Stimulated activated CD4-positive, alpha-beta T cell treated with anti-CD3 and anti-CD28 coated beads, Interleukin-4, amount 100 ng/mL, for 24 hours (primary cell): ENCODE measurements around the gene PKP3.
"Not testable (repeated sequence)": the region's sequence is repeated elsewhere in the genome, so short reads cannot be mapped to it uniquely, and the experiment has no call there.

Experiments
- DNase-seq: peaks from one replicate; pipeline ENCODE4 v3.0.0-alpha.2; 2020

Gene PKP3

GRCh38 chr11:396948-397548 is 3.0 kb downstream of the PKP3 start:
- peak; percentile 43 for DNase-seq

GRCh38 chr11:398826-399225 is 4.8 kb downstream of the PKP3 start:
- DNase-seq = no peak

DNA sequence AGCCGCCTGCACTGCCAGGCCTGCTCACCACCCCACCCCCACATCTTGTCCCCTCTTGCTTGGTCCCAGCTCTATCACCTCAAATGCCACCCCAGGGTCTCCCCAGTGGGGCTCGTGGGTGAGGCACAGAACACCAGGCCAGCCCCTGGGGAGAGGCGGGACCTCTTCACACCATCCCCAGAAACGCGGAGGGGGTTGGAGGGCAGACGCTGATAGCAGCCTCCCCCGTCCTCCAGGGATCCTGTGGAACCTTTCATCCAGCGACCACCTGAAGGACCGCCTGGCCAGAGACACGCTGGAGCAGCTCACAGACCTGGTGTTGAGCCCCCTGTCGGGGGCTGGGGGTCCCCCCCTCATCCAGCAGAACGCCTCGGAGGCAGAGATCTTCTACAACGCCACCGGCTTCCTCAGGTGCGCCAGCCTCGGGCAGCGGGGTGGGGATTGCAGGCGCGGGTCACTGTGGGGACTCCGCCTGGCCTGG is 5.8 kb downstream of the PKP3 start:
- DNase-seq = no peak

DNA sequence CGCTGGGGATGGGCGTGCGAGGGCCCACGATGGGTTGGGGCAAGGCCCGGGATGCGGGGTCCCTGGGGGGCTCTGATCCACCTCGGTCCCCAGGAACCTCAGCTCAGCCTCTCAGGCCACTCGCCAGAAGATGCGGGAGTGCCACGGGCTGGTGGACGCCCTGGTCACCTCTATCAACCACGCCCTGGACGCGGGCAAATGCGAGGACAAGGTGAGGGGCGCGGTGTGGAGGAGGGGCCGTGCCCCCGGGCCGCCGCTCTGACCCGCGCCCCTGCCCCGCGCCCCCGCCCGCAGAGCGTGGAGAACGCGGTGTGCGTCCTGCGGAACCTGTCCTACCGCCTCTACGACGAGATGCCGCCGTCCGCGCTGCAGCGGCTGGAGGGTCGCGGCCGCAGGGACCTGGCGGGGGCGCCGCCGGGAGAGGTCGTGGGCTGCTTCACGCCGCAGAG is 6.3 kb downstream of the PKP3 start:
- DNase-seq = no peak

GRCh38 chr11:401196-401595 is 7.2 kb downstream of the PKP3 start:
- DNase-seq = not testable (repeated sequence)

DNA sequence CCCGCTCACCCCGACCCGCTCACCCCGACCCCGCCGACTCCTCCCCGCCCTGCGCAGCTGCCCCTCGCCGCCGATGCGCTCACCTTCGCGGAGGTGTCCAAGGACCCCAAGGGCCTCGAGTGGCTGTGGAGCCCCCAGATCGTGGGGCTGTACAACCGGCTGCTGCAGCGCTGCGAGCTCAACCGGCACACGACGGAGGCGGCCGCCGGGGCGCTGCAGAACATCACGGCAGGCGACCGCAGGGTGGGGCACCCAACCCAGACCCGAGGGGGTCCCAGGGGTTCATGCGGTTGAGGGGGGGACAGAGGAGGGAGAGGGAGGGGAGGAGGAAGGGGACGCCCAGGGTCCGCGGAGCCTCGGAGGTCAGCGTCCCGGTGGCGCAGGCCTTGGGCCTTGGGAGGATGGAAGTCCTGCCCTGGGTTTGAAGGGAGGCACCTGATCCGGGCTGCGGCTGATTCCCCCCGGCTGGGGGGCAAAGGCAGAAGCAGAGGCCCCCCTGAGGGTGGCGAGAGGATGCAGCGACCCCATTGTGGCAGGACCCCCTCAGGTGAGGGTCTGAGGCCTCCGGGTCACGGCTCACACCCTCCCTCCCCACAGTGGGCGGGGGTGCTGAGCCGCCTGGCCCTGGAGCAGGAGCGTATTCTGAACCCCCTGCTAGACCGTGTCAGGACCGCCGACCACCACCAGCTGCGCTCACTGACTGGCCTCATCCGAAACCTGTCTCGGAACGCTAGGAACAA is 9.2 kb downstream of the PKP3 start:
- DNase-seq = no peak

DNA sequence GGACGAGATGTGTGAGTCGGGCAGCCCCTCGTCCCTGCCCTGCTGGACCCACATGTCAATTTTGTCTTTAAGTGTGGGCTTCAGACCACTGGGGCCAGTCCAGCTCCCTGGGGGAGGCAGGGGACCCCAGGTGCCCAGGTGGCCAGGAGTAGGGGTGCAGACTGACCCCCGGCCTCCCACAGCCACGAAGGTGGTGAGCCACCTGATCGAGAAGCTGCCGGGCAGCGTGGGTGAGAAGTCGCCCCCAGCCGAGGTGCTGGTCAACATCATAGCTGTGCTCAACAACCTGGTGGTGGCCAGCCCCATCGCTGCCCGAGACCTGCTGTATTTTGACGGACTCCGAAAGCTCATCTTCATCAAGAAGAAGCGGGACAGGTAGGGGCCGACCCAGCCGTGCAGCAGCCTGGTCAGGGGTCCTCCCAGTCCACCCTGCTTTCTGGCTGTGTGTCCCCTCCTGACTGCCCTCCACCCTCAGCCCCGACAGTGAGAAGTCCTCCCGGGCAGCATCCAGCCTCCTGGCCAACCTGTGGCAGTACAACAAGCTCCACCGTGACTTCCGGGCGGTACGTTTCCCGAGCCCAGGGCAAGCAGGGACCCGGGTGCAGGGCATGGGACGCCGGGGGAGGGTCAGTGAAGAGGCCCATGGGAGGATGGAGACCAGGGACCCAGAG is 9.9 kb downstream of the PKP3 start:
- no peak for DNase-seq

GRCh38 chr11:404551-405264 is 10.7 kb downstream of the PKP3 start:
- no peak for DNase-seq

- no peak for DNase-seq
Measured at GRCh38 chr11:405323-405953, 11.4 kb downstream of the PKP3 start.

GRCh38 chr11:405954-406795 is 12.2 kb downstream of the PKP3 start:
- DNase-seq = no peak

DNA sequence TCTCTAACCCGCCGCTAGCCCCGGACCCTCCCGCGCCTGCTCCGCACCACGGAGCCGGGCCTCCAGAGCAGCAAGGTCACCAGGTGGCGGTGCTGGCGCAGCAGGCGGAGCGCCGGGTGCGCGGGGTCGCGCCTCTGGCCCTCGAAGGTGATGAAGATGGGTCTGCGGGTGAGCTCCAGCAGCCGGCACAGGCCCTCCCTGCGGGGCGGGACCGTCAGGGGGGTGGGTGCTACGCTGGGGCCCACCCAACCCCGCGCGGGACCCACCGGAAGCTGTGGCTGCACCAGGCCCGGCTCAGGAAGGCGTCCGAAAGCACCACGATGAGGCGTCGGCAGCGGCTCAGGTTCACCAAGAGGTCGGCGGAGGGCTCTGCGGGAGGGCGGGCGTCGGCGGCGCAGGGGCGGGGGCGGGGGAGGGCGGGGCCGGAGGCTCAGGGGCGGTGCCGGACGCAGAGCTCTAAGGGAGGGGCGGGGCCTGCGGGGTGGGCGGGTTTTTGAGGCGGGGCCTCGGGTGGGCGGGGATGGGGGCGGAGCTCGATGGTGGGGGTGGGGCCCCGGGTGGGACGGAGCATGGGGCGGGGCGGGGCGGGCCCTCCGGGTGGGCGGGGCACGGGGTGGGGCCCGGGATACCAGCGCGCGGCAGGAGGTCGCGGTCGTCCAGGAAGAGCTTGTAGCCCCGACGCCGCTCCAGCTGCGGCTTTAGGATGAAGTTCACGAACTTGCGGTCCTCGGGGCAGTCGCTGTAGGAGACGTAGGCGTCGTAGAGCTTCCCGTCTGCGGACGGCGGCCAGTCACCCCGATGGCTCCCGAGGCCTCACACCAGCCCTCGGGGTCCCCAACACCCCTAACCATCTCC is 13.0 kb downstream of the PKP3 start:
- DNase-seq = peak; percentile 88

DNA sequence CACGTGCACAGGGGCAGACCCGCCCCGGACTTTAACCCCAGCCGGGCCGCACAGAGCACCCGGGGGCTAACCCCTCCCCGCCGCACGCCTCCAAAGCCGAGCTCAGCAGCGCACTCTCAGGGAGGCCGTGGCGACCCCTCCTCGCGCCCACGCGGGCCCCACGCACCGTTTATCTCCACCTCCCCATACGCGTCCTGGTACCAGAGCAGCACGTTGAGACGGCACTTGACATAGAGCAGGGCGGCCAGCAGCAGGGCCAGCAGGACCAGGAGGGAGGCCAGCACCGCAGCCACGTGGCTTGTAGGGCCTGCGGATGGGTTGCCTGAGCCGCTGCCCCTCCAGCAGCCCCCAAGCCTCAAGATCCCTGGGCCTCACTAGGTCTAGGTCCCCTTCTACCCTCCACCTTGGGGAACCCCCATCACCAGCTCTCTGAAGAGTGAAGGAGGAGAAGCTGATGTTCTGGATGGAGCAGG is 13.7 kb downstream of the PKP3 start:
- no peak for DNase-seq

DNA sequence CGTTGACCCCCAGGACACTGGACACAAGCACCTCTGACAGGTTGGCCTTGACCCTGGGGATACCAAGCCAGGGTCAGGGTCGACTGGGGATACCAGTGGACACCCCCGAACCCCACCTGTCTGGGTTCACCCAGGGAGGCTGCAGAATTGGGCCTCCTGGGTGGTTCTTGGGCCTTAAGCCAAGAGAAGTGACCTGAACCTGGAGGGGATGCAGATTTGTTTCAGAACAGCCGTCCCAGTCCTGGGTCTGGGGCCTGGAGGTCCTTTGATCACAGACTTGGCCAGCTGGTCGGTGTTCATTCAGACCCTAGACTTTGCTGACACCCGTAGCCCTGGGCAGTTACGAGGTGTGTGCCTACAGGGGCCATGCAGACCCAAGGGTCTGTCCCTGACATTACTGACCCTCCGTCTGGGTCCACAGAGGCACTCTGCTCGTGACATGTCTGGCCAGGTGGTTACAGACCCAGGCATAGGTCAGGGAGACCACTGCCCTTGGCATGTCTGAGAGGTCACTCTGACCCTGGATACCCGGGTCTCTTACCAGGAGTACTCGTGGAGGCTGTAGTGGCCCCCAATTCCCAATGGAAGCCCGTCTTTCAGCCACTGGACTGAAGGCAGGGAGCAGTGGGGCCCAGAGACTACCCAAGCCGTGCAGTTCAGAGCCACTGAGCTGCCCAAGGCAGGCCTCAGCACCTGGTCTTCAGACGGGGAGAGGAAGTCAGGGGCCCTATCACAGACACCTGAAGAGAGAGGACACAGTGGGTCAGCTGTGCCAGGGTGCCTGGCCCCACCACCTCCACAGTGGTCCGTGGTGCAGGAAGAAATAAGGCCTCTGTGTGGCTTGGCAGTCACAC is 14.4 kb downstream of the PKP3 start:
- DNase-seq = no peak

GRCh38 chr11:409008-409599 is 15.1 kb downstream of the PKP3 start:
- DNase-seq = no peak

DNA sequence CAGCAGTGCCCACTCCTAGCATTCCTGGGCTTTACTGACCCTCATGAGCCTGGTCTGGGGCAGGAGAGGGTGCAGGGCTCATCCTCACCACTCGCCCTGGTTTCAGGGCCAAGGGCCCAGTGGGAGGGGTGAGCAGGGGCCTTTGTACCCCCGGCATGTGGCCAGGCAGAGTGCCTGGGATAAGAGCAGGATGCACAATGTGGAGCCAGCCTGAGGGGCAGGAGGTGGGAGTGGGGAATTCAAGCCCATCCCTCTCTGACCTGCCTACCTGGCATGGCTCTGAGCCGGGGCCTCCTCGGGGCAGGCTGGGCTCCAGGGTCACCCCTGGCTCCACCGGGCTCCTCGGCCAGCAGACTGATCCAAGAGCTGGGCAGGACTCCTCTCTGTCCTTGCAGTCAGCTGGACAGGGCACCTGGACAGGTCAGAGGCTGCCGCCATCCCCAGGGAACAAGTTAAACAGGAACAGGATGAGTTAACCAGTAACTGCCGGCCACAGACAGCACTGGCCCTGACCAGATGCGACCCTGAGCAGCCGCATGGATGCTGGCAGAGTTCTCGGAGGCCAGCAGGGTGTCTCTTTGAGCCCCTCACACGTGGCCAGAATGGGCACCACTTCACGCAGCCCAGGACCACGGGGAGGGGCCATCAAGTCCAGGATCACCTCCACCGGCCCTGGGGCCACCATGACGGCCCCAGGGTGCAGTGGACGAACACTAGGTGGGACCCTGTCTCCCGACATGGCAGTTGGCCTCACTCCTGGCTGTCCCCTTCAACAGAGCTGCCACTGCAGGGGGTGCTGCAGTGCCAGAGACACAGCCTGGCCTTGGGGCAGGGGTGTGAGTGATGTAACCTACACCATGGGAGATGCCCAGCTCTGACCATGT is 15.8 kb downstream of the PKP3 start:
- DNase-seq = no peak

GRCh38 chr11:410711-411110 is 16.7 kb downstream of the PKP3 start:
- DNase-seq = not testable (repeated sequence)

GRCh38 chr11:411520-411919 is 17.5 kb downstream of the PKP3 start:
- DNase-seq = not testable (repeated sequence)

GRCh38 chr11:412641-413119 is 18.7 kb downstream of the PKP3 start:
- no peak for DNase-seq
